Measurements from ENCODE around the gene TMEM150A.

The TMEM150A gene

GRCh38 chr2:85582492-85582891 is 20.0 kb downstream of the TMEM150A start:
- Histone ChIP-seq H3K27ac (ENCODE audit: low read depth, low read length) (no peak overlapping the region), H3K36me3 (ENCODE audit: insufficient read depth, low read length) (no peaks in the 10 kb centered on the region), H3K4me1 (ENCODE audit: insufficient read depth, low read length) (peaks cover 37% of the 10 kb centered on the region), H3K9ac (ENCODE audit: low read depth, low read length) (no peak overlapping the region), H3K4me3 (ENCODE audit: low read length) (no peak overlapping the region), H3K27me3 (ENCODE audit: insufficient read depth, low read length) (peaks cover 49% of the 10 kb centered on the region), H3K9me3 (ENCODE audit: insufficient read depth, low read depth, low read length) (no peaks in the 10 kb centered on the region)
- 91% methylated on average over 1 of the region's 1 CpG for WGBS

DNA sequence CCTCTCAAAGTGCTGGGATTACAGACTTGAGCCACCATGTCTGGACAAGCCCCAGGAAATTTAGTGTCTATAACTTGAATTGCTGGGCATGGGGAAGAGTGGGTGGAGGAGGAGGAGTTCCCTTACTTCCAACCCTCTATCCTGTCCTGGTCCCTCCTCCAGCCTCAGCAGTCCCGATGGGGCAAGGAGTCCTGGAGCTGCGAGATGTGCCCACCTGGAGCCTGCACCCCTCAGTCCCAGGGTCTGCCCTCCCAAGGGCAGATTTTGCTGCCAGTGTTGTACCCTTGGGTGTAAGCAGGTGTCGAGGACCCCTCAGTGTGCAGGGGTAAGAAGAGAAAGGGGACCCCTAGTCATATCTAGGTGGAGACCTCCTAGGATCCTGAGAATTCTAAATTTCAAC is 22.3 kb downstream of the TMEM150A start:
- Histone ChIP-seq H3K4me1 (ENCODE audit: insufficient read depth, low read length) (peaks cover 33% of the 10 kb centered on the region), H3K27ac (ENCODE audit: low read depth, low read length) (no peak overlapping the region), H3K4me3 (ENCODE audit: low read length) (no peak overlapping the region), H3K9me3 (ENCODE audit: insufficient read depth, low read depth, low read length) (no peaks in the 10 kb centered on the region), H3K9ac (ENCODE audit: low read depth, low read length) (no peak overlapping the region), H3K36me3 (ENCODE audit: insufficient read depth, low read length) (no peaks in the 10 kb centered on the region), H3K27me3 (ENCODE audit: insufficient read depth, low read length) (peaks cover 49% of the 10 kb centered on the region)
- WGBS: 72% methylated on average over 3 of the region's 3 CpGs

GRCh38 chr2:85579266-85579935 is 23.1 kb downstream of the TMEM150A start:
- no peaks in the 10 kb centered on the region for H3K9me3 ChIP-seq (ENCODE audit: insufficient read depth, low read depth, low read length)
- 15% methylated on average over 6 of the region's 6 CpGs for WGBS
- H3K4me1 ChIP-seq (ENCODE audit: insufficient read depth, low read length): peaks cover 27% of the 10 kb centered on the region
- H3K27me3 ChIP-seq (ENCODE audit: insufficient read depth, low read length): peaks cover 46% of the 10 kb centered on the region
- no peak overlapping the region for H3K9ac ChIP-seq (ENCODE audit: low read depth, low read length)
- no peaks in the 10 kb centered on the region for H3K36me3 ChIP-seq (ENCODE audit: insufficient read depth, low read length)
- H3K27ac ChIP-seq (ENCODE audit: low read depth, low read length): peak overlapping the region; percentile 66; the same call in 1 of the 2 replicates
- no peak overlapping the region; the same call in 1 of the 2 replicates for H3K4me3 ChIP-seq (ENCODE audit: low read length)

DNA sequence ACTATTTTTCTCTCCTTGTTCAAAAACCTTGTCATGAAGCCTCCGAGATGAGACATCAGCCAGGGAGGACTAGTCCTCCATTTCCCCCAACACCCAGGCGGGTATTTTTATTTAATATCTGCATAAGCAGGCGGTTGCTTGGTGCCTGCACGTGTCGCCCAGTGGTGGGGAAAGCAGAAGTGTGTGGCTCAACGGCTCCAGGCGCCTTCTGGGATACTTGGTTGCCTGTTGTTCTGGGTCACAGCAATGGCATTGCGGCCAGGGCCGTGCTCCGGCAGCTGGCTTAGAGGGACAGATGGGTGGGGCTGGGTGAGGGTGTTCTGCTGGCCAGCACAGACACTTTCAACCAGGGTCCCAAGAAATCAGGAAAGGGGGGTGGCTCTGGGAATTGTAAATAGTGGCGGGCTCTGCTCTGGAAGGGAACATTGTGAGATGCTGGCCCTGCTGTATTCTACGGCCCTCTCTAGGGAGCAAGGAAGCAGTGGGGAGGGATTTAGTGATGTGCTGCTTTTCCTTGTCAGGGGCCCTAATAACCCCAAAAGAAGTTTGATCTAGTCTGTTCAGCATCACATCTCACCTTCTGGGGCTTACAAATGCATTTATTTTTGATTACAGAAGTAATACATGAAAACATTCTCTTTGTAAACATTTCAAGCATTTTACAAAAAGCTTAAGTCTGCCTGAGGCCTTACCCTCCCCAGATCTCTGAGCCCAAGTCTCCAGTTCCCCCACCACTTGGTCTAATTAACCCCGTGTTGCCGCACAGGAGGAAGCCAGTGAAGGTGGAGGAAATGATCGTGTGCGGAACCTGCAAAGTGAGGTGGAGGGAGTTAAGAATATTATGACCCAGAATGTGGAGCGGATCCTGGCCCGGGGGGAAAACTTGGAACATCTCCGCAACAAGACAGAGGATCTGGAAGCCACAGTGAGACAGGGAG is 24.0 kb downstream of the TMEM150A start:
- H3K9me3 ChIP-seq (ENCODE audit: insufficient read depth, low read depth, low read length): no peaks in the 10 kb centered on the region
- H3K9ac ChIP-seq (ENCODE audit: low read depth, low read length): no peak overlapping the region
- peak overlapping the region; percentile 66; the same call in 1 of the 2 replicates for H3K27ac ChIP-seq (ENCODE audit: low read depth, low read length)
- WGBS: 40% methylated on average over 19 of the region's 19 CpGs
- H3K4me1 ChIP-seq (ENCODE audit: insufficient read depth, low read length): peaks cover 27% of the 10 kb centered on the region
- no peaks in the 10 kb centered on the region for H3K36me3 ChIP-seq (ENCODE audit: insufficient read depth, low read length)
- peaks cover 44% of the 10 kb centered on the region for H3K27me3 ChIP-seq (ENCODE audit: insufficient read depth, low read length)
- H3K4me3 ChIP-seq (ENCODE audit: low read length): peak overlapping the region; percentile 61

GRCh38 chr2:85577386-85578242 is 24.9 kb downstream of the TMEM150A start, which contains the start of gene VAMP8:
Gene VAMP8, plus strand, starts transcription at chr2:85577586. Its CDS starts 61 bp downstream, at chr2:85577647.
- Histone ChIP-seq H3K27ac (ENCODE audit: low read depth, low read length) (peak within 1 kb of the TSS; percentile 63), H3K9ac (ENCODE audit: low read depth, low read length) (peak within 1 kb of the TSS; percentile 35), H3K9me3 (ENCODE audit: insufficient read depth, low read depth, low read length) (no peaks in the 10 kb centered on the region), H3K4me3 (ENCODE audit: low read length) (peak within 1 kb of the TSS; percentile 61), H3K4me1 (ENCODE audit: insufficient read depth, low read length) (peaks cover 27% of the 10 kb centered on the region), H3K36me3 (ENCODE audit: insufficient read depth, low read length) (no peaks in the 10 kb centered on the region), H3K27me3 (ENCODE audit: insufficient read depth, low read length) (peaks cover 44% of the 10 kb centered on the region)
- WGBS: 11% methylated on average over 19 of the region's 19 CpGs

DNA sequence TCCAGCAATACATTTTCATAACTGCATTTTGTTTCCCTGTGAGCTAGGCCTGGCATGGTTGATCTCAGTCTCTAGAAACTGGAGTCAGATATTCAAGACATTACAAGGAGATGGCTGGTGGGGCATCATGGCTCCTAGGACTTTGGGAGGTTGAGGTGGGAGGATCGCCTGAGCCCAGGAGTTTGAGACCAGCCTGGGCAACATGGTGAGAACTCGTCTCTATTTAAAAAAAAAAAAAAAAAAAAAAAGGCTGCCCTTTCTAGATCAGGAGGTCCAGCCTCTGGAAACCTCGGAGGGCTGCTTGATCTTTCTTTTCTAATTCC is 25.5 kb downstream of the TMEM150A start:
- Histone ChIP-seq H3K9ac (ENCODE audit: low read depth, low read length) (no peak overlapping the region), H3K36me3 (ENCODE audit: insufficient read depth, low read length) (no peaks in the 10 kb centered on the region), H3K4me3 (ENCODE audit: low read length) (peak overlapping the region; percentile 61; the same call in 1 of the 2 replicates), H3K27ac (ENCODE audit: low read depth, low read length) (no peak overlapping the region), H3K4me1 (ENCODE audit: insufficient read depth, low read length) (peaks cover 27% of the 10 kb centered on the region), H3K9me3 (ENCODE audit: insufficient read depth, low read depth, low read length) (no peaks in the 10 kb centered on the region), H3K27me3 (ENCODE audit: insufficient read depth, low read length) (peaks cover 44% of the 10 kb centered on the region)
- WGBS: 39% methylated on average over 3 of the region's 3 CpGs

- no peaks in the 10 kb centered on the region for H3K9me3 ChIP-seq (ENCODE audit: insufficient read depth, low read depth, low read length)
- H3K4me3 ChIP-seq (ENCODE audit: low read length): no peak overlapping the region
- 92% methylated on average over 8 of the region's 8 CpGs for WGBS
- peaks cover 52% of the 10 kb centered on the region for H3K27me3 ChIP-seq (ENCODE audit: insufficient read depth, low read length)
- H3K9ac ChIP-seq (ENCODE audit: low read depth, low read length): no peak overlapping the region
- peaks cover 27% of the 10 kb centered on the region for H3K4me1 ChIP-seq (ENCODE audit: insufficient read depth, low read length)
- H3K36me3 ChIP-seq (ENCODE audit: insufficient read depth, low read length): no peaks in the 10 kb centered on the region
- H3K27ac ChIP-seq (ENCODE audit: low read depth, low read length): no peak overlapping the region
Observed at GRCh38 chr2:85575739-85576138, 26.8 kb downstream of the TMEM150A start.

- Histone ChIP-seq H3K9ac (ENCODE audit: low read depth, low read length) (no peak overlapping the region), H3K36me3 (ENCODE audit: insufficient read depth, low read length) (no peaks in the 10 kb centered on the region), H3K27ac (ENCODE audit: low read depth, low read length) (no peak overlapping the region), H3K4me1 (ENCODE audit: insufficient read depth, low read length) (no peaks in the 10 kb centered on the region), H3K4me3 (ENCODE audit: low read length) (no peak overlapping the region), H3K27me3 (ENCODE audit: insufficient read depth, low read length) (peaks cover 43% of the 10 kb centered on the region), H3K9me3 (ENCODE audit: insufficient read depth, low read depth, low read length) (no peaks in the 10 kb centered on the region)
- WGBS: 92% methylated on average over 4 of the region's 4 CpGs
Observed at GRCh38 chr2:85566265-85566664, 36.2 kb downstream of the TMEM150A start.

DNA sequence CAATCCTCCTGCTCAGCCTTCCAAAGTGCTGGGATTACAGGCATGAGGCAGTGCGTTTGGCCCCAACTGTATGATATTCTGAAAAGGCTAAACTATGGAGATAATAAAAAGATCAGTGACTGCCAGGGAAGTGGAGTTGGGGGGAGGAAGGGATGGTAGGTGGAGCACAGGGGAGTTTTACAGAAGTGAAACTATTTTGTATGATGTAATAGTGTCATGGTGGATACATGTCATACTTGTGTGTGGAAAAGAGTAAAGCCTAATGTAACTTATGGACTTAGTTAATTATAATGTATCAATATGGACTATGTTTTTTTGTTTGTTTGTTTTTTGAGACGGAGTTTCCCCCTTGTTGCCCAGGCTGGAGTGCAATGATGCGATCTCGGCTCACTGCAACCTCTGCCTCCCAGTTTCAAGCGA is 38.3 kb downstream of the TMEM150A start:
- no peaks in the 10 kb centered on the region for H3K9me3 ChIP-seq (ENCODE audit: insufficient read depth, low read depth, low read length)
- no peaks in the 10 kb centered on the region for H3K4me1 ChIP-seq (ENCODE audit: insufficient read depth, low read length)
- H3K27ac ChIP-seq (ENCODE audit: low read depth, low read length): no peak overlapping the region
- no peak overlapping the region for H3K9ac ChIP-seq (ENCODE audit: low read depth, low read length)
- H3K27me3 ChIP-seq (ENCODE audit: insufficient read depth, low read length): peaks cover 24% of the 10 kb centered on the region
- 90% methylated on average over 5 of the region's 5 CpGs for WGBS
- H3K4me3 ChIP-seq (ENCODE audit: low read length): no peak overlapping the region
- peaks cover under 1% of the 10 kb centered on the region; the same call in 1 of the 2 replicates for H3K36me3 ChIP-seq (ENCODE audit: insufficient read depth, low read length)

DNA sequence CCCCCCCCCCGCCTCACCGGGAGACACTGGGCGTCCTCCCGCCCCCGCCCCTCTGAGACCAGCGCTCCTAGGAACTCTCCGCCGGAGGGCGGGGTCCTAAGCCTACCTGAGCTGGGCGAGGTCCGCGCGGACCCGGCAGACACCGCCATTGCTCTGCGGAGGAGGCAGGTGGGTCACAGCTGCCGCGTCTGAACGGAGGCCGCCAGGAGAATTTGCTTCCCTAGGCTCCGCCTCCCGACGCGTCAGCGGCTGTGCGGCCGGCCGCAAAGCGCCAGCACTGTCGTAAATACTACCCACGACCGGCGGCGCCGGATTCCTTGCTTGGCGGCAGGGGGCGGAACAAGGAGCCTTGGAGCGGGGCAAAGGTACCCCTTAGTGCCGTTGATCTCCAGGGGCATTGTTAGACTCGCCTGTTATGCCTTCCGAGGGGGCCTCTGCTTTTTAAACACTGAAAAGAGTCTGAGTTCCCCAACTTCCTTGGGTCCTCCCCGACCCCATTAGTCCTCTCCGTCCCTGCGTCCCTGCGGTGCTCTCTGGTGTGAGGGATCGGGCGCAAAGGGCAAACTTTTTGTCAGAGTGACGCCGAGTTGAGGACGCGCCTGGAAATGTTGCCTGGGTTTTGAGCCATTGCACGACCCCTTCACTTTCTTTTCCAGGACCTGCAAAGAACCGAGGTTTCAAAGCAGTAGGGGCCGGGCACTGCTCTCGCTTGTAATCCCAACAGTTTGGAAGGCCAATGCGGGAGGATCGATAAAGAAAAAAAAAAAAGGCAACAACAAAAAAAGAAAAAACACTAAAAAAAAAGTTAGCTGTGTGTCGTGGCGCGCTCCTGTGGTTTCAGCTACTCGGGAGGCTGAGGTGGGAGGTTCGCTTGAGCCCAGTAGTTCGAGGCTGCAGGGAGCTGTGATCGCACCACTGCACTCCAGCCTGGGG is 41.0 kb downstream of the TMEM150A start, which contains the start of gene GGCX:
TSS of gene GGCX (minus strand) at position 214 of the 933 bp plus-strand sequence. CDS start at position 149, 65 bp downstream.
- Histone ChIP-seq H3K36me3 (ENCODE audit: insufficient read depth, low read length) (peaks cover 21% of the 10 kb centered on the region), H3K9ac (ENCODE audit: low read depth, low read length) (peak within 1 kb of the TSS; percentile 93), H3K4me1 (ENCODE audit: insufficient read depth, low read length) (no peaks in the 10 kb centered on the region), H3K9me3 (ENCODE audit: insufficient read depth, low read depth, low read length) (no peaks in the 10 kb centered on the region), H3K27me3 (ENCODE audit: insufficient read depth, low read length) (peaks cover 2% of the 10 kb centered on the region; the same call in 1 of the 2 replicates), H3K4me3 (ENCODE audit: low read length) (peak within 1 kb of the TSS; percentile 93), H3K27ac (ENCODE audit: low read depth, low read length) (peak within 1 kb of the TSS; percentile 97)
- 8% methylated on average over 62 of the region's 64 CpGs for WGBS

Measured in HUES64 (cell line).